ENCODE data around the gene BAZ2B. TPM values are rescaled to one million over a fixed set of nuclear protein-coding genes. Genes with fewer than 3 reads are reported as not detected.

BAZ2B gene
- total and polyA plus RNA-seq, 9 of the 15 experiments (the other 6 are each of a cell fraction or from before 2014, with no cell fraction given) = 7.5 to 38.6 (median 19.8) TPM

- WGBS (ENCODE audit: insufficient coverage, low coverage, missing lambda C conversion rate) = 5% methylated on average over 1 of the region's 1 CpG
- no TSS peak for BruUV-seq (replicated peaks)
- no peak for ATAC-seq
- Histone ChIP-seq H3K4me1 (replicated peaks in 1 of 2; ENCODE audit: control insufficient read depth in 2 of 2, insufficient read depth in 2 of 2, low read length in 2 of 2) (peaks cover 0 to 14% of the 10 kb centered on the region in 2 experiments; a peak in 3 of 5 replicates), H3K27ac (ENCODE audit: extremely low read depth, low read depth, low read length) (no peak overlapping the region), H3K4me3 (no peak overlapping the region), H3K9me3 (replicated peaks; ENCODE audit: control insufficient read depth, insufficient read depth, low read depth, low read length) (no peaks in the 10 kb centered on the region), H3K9me1 (ENCODE audit: control insufficient read depth, insufficient read depth, low read length) (no peaks in the 10 kb centered on the region), H4K20me1 (replicated peaks; ENCODE audit: control insufficient read depth, insufficient read depth, low read length) (no peaks in the 10 kb centered on the region), H3K4me2 (ENCODE audit: insufficient read depth, low read length) (no peak overlapping the region), H3K79me2 (ENCODE audit: control insufficient read depth, insufficient read depth, low read length) (peaks cover 55% of the 10 kb centered on the region), H3K9ac (ENCODE audit: insufficient read depth in 1 of 2, low read depth in 2 of 2, low read length in 2 of 2) (no peak overlapping the region), H3K27me3 (ENCODE audit: control insufficient read depth in 2 of 2, insufficient read depth in 2 of 2, low read length in 2 of 2) (no peaks in the 10 kb centered on the region), H3K36me3 (ENCODE audit: control insufficient read depth, insufficient read depth, low read length) (no peaks in the 10 kb centered on the region), H2AFZ (ENCODE audit: low read depth, low read length) (no peak overlapping the region)
- FAIRE-seq = no peak
- intact Hi-C loops (cut with micrococcal nuclease) (no loop called here), in situ Hi-C loops (cut with MboI) (no loop called here)
- DNase-seq (ENCODE audit: extremely low read depth in 1 of 4, low spot score in 3 of 4) = no peak
- ChIA-PET POLR2A (interaction anchor here (1.8 to 3.7 kb wide), 3 partner anchors 13 to 104 kb away, joined by 4 to 13 read pairs (median 9); partner anchors contain the start of gene MARCHF7), CTCF (ENCODE audit: low intra/inter-chr PET ratio) (no interaction called here)
- TF ChIP-seq KLF1 (tag; IDR thresholded peaks at IDR 0.05) (no peak), ZNF318 (IDR thresholded peaks at IDR 0.05; ENCODE audit: borderline replicate concordance in 1 of 2, low read depth in 1 of 2) (no peak), ETV6 (IDR thresholded peaks at IDR 0.05; ENCODE audit: borderline replicate concordance in 1 of 2, low read depth in 2 of 2, low read length in 1 of 2) (no peak), ETV6 (CRISPR knock-in tag; IDR thresholded peaks at IDR 0.05; ENCODE audit: borderline replicate concordance) (no peak), WHSC1 (IDR thresholded peaks at IDR 0.05; ENCODE audit: low read length) (no peak), ZNF253 (CRISPR knock-in tag; conservative IDR thresholded peaks at IDR 0.05) (no peak)
Observed at GRCh38 chr2:159608723-159609308, 7.5 kb downstream of the BAZ2B start.

All from K562 (cell line).